Astrocyte (in vitro differentiated cells and primary cell): ENCODE results near the gene FAM241A.

ENCODE experiments used
- EZH2 ChIP-seq: IDR thresholded peaks from 2 replicates; pipeline ENCODE4 v1.6.1; 2012; ENCODE audit warnings: mild to moderate bottlenecking, low read length, inconsistent platforms; ENCODE audit not compliant: insufficient read depth
- TF ChIP-seq, protein P1 (sequence below): IDR thresholded peaks from 2 replicates; pipeline ENCODE4 v1.5.1; 2011; ENCODE audit warnings: low read depth, mild to moderate bottlenecking, inconsistent platforms, low read length, moderate library complexity; ENCODE audit not compliant: insufficient read depth

DNA sequence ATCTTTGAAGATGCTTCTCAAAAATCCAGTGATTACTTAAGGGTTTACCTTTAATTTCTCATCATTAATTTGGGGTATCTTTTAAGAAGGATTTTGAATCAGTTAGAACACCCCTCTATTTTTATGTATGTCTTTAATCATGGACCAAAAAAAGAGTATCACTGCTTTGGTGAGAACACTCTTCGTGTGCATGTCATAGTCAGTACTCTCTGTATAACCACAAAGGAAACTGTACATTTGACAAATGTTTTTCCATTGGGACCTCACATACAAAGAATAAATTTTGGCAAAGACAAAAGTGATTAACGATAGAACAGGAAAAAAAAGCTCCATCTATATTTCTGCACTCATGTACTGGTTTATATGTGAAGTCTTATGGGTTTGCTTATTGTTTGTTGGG is 31.3 kb downstream of the FAM241A start:
- TF ChIP-seq, protein P1, sequence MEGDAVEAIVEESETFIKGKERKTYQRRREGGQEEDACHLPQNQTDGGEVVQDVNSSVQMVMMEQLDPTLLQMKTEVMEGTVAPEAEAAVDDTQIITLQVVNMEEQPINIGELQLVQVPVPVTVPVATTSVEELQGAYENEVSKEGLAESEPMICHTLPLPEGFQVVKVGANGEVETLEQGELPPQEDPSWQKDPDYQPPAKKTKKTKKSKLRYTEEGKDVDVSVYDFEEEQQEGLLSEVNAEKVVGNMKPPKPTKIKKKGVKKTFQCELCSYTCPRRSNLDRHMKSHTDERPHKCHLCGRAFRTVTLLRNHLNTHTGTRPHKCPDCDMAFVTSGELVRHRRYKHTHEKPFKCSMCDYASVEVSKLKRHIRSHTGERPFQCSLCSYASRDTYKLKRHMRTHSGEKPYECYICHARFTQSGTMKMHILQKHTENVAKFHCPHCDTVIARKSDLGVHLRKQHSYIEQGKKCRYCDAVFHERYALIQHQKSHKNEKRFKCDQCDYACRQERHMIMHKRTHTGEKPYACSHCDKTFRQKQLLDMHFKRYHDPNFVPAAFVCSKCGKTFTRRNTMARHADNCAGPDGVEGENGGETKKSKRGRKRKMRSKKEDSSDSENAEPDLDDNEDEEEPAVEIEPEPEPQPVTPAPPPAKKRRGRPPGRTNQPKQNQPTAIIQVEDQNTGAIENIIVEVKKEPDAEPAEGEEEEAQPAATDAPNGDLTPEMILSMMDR, result no peak
- TF ChIP-seq EZH2, result no peak
